ENCODE data around the gene IVNS1ABP.
"Not testable (repeated sequence)": the region's sequence is repeated elsewhere in the genome, so short reads cannot be mapped to it uniquely, and the experiment has no call there.

IVNS1ABP gene

GRCh38 chr1:185291159-185291558 is 25.9 kb downstream of the IVNS1ABP start:
- no peak for DNase-seq

GRCh38 chr1:185289880-185290279 is 27.2 kb downstream of the IVNS1ABP start:
- no peak for DNase-seq

- DNase-seq = no peak
These were observed 28.6 kb downstream of the IVNS1ABP start for GRCh38 chr1:185288435-185288834.

DNA sequence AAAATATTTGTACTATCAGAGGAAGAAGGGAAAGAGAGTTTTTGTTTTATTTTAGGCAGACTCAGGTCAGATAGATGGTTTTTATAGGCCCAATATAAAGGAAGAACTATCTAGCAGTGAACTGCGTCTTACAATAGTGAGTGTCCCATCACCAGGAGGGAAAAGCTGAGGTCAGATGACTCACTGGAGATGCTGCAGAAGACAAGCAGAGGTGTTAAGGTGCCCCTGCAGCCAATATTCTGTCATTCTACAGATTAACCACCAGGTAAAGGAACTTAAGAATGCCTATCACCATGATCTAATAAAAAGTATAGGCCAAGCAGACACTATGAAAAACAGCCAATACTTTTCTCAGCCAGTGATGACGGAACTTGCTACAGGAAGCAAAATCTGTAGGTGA is 29.6 kb downstream of the IVNS1ABP start:
- DNase-seq = no peak

GRCh38 chr1:185284533-185285276 is 32.3 kb downstream of the IVNS1ABP start:
- DNase-seq = no peak

DNA sequence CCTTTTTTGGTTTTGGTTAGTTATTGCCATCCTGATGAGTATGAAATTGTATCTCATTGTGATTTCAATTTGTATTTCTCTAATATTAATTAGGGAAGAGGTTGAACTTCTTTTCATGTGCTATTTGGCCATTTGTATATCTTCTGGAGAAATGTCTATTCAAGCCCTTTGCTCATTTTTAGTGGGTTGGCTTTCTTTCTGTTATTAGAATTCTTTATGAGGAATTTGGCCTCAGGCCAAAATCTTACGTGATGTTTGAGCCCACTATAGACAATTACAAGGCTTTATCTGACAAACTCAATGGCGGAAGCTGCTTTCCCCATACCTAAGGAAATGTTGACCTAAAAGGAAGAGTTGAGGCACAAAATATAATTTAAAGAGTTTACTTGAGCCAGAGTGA is 32.9 kb downstream of the IVNS1ABP start:
- DNase-seq = no peak

GRCh38 chr1:185281245-185281644 is 35.8 kb downstream of the IVNS1ABP start:
- no peak for DNase-seq

DNA sequence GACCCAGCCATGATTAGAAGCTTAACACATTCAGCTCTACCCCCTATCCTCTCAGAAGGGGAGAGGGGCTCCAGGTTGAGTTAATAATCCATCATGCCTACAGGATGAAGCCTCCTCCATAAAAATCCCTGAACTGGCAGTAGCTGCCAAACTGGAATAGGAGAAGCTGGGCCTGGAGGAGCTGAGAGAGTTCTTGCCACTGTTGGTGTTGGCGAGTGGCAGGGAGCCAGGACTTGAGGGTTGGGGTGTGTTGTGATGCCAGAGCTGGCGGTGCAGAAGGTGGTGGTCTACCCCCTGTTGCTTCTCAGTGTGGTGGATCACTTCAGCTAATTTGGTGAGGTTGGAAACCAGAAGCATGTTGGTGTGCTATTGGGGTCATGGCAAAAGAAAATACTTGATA is 36.5 kb downstream of the IVNS1ABP start:
- DNase-seq = no peak

- DNase-seq = no peak
These were observed 37.5 kb downstream of the IVNS1ABP start for GRCh38 chr1:185279571-185279970.

DNA sequence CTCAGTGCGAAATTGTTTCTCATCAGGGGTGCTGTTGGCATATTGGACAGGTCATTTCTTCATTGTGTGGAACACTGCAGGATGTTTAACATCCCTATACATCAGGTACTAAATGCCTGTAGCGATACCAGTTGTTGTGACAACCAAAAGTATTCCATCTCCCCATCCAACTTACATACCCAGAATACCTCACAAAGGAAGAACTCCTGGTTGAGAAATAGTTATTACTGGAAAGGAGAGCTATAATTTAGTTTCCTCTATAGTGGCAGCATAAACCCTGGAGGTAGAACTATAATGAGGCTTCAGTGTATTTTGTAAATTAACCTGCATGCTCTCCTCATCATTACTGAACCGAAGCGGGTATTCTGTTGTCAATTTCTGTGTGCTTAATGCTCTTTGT is 45.1 kb downstream of the IVNS1ABP start:
- DNase-seq = no peak

- no peak for DNase-seq
These were observed 48.7 kb downstream of the IVNS1ABP start for GRCh38 chr1:185268352-185268751.

- DNase-seq = no peak
These were observed 49.3 kb downstream of the IVNS1ABP start for GRCh38 chr1:185267701-185268100.

DNA sequence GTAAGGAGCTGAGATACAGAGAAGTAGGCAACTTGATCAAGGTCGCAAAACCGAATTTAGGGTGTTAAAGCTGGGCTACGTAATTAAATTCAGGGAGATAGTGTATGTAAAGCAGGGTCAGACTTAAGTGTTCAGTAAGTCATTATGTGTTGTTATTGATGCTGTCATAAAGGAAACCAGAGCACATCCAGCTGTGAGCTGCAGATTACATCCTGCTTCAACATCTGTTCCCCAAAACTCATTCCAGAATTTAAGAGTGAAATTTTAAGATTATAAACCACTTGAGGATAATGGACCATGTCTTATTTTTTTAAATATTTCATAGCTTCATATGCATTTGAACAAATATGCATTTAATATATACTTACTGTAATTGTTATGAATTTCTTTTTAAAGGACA is 49.7 kb downstream of the IVNS1ABP start:
- DNase-seq = no peak

- no peak for DNase-seq
These were observed 51.7 kb downstream of the IVNS1ABP start for GRCh38 chr1:185265314-185265713.

GRCh38 chr1:185263780-185264179 is 53.3 kb downstream of the IVNS1ABP start:
- DNase-seq = no peak

GRCh38 chr1:185263292-185263691 is 53.8 kb downstream of the IVNS1ABP start:
- no peak for DNase-seq

DNA sequence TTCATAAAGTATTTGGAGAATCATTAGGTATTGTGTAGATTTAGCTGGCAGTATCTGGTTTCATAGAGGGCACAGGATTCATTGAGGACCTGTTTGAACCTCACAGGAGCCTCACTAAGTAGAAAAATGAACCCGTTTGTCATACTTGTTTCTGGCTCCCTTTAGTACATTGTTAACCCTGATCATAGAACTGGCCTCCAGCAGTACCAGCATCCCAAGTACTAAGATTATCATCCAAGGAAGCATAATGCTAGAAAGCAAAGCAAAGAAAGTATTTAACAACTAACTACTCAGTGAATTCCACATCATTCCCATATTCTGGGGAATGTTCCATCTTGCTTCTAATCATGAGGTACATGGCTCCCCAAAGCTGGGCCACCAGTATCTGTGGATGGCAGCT is 54.9 kb downstream of the IVNS1ABP start:
- DNase-seq = no peak

DNA sequence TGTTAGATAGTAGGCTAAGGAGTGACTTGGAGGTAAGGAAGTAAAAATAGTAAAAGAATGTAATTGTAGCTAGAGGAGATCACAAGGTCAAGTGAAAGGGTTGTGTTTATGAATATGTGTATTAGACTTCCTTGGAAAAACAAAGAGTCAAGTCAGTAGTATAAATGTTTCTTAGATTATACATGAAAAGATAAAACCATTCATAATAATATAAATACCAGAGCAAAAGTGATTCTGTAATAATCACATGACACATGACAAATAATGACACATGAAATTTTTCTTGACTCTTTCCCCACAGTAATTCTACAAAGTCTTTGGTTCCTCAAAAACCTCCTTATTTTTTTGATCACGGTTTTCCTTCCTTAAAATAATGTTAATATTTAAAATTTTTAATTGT is 56.4 kb downstream of the IVNS1ABP start:
- DNase-seq = no peak

GRCh38 chr1:185258676-185259075 is 58.4 kb downstream of the IVNS1ABP start:
- DNase-seq = no peak

- DNase-seq = no peak
These were observed 59.2 kb downstream of the IVNS1ABP start for GRCh38 chr1:185257950-185258208.

GRCh38 chr1:185257116-185257949 is 59.7 kb downstream of the IVNS1ABP start:
- DNase-seq = not testable (repeated sequence)

GRCh38 chr1:185255595-185255994 is 61.4 kb downstream of the IVNS1ABP start:
- DNase-seq = not testable (repeated sequence)

DNA sequence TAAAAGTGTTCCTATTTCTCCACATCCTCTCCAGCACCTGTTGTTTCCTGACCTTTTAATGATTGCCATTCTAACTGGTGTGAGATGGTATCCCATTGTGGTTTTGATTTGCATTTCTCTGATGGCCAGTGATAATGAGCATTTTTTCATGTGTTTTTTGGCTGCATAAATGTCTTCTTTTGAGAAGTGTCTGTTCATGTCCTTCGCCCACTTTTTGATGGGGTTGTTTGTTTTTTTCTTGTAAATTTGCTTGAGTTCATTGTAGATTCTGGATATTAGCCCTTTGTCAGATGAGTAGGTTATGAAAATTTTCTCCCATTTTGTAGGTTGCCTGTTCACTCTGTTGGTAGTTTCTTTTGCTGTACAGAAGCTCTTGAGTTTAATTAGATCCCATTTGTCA is 64.6 kb downstream of the IVNS1ABP start:
- not testable (repeated sequence) for DNase-seq

GRCh38 chr1:185251928-185252327 is 65.1 kb downstream of the IVNS1ABP start:
- DNase-seq = not testable (repeated sequence)

GRCh38 chr1:185250063-185250462 is 67.0 kb downstream of the IVNS1ABP start:
- DNase-seq = no peak
